Measurements from ENCODE around the gene KLHL11.
A peak's percentile ranks its signal among the peaks of the same experiment; 100 is the strongest.

Gene KLHL11

GRCh38 chr17:41811549-41812380 lies 53.5 kb downstream of the KLHL11 start, which contains the start of gene P3H4:
TSS of gene P3H4 (minus strand) at chr17:41811949. CDS start at chr17:41811915, 34 bp downstream.
- TF ChIP-seq CTCF (IDR thresholded peaks at IDR 0.05; ENCODE audit: extremely low read depth, missing control alignments) = peak; percentile 59
- peak; percentile 91 for DNase-seq (ENCODE audit: low spot score)

GRCh38 chr17:41810659-41811548 lies 54.3 kb downstream of the KLHL11 start:
- TF ChIP-seq CTCF (IDR thresholded peaks at IDR 0.05; ENCODE audit: extremely low read depth, missing control alignments) = no peak
- DNase-seq (ENCODE audit: low spot score) = no peak

GRCh38 chr17:41806685-41807445 lies 58.4 kb downstream of the KLHL11 start:
- DNase-seq (ENCODE audit: low spot score) = no peak
- TF ChIP-seq CTCF (IDR thresholded peaks at IDR 0.05; ENCODE audit: extremely low read depth, missing control alignments) = no peak
